H1 (cell line): ENCODE results near the gene FBXL14.

Experiments used
- EP300 ChIP-seq, 2 experiments: IDR thresholded peaks; 1 replicate in 1 of 2; 2 replicates in 1 of 2; pipeline ENCODE4 v1.6.1; 2011 to 2012; ENCODE audit warnings: low read depth in 2 of 2, low read length in 2 of 2, mild to moderate bottlenecking in 2 of 2, borderline replicate concordance in 1 of 2, inconsistent platforms in 1 of 2, moderate library complexity in 1 of 2
- KDM4A ChIP-seq: IDR thresholded peaks from one replicate; pipeline ENCODE4 v1.7.1; 2012; ENCODE audit warnings: low read depth, mild to moderate bottlenecking, moderate library complexity, low read length, inconsistent platforms; ENCODE audit not compliant: severe bottlenecking
- PHF8 ChIP-seq: fragments of 200-600 bp; sonication (generic); conservative IDR thresholded peaks from 2 replicates; pipeline ENCODE4 v1.7.1; 2012; ENCODE audit warnings: low read depth, mild to moderate bottlenecking, inconsistent platforms, low read length, moderate library complexity
- POLR2A ChIP-seq, 2 experiments: IDR thresholded peaks; 1 replicate in 1 of 2; 2 replicates in 1 of 2; pipeline ENCODE4 v1.6.1; 2011; ENCODE audit warnings: low read depth in 2 of 2, low read length in 2 of 2, mild to moderate bottlenecking in 2 of 2; ENCODE audit errors: control extremely low read depth in 1 of 2
- TF ChIP-seq, protein P1 (sequence below), 3 experiments: IDR thresholded peaks; 1 replicate in 2 of 3; 2 replicates in 1 of 3; pipeline versions ENCODE4 v1.5.1 to v1.6.1; 2011; ENCODE audit warnings: low read length in 3 of 3, mild to moderate bottlenecking in 3 of 3, inconsistent platforms in 2 of 3, low read depth in 1 of 3, moderate library complexity in 1 of 3; ENCODE audit not compliant: insufficient read depth in 1 of 3; ENCODE audit errors: control extremely low read depth in 1 of 3

DNA sequence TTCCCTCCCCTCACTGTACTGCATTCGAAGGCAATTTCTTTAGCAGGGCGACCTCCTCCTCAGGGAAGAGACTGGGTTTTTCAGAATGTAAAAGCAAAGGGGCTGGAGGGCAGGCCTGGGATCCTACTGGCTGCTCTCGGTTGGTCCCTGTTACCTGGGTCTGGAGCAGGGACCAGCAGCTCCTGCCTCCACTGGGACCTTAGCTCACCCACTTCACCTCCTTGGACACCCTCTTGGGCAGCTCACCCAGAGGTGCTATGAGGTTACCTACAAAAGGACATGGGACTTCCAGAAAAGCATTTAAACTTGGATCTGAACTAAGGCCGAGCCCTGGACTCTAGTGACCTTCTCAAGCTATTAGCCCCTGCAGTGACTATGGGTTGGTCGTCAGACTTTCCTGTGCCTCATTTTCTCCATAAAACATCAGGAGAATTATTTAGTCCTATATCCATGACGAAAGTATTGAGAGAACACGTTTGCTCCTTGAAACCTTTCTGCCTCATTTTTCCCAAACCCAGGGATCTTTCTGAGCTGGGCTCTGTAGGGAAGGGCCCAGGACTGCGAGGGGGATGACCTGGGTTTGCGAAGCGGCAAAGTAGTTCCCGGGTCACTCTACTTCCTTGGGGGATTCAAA is 65.0 kb downstream of the FBXL14 start:
- TF ChIP-seq, protein P1, sequence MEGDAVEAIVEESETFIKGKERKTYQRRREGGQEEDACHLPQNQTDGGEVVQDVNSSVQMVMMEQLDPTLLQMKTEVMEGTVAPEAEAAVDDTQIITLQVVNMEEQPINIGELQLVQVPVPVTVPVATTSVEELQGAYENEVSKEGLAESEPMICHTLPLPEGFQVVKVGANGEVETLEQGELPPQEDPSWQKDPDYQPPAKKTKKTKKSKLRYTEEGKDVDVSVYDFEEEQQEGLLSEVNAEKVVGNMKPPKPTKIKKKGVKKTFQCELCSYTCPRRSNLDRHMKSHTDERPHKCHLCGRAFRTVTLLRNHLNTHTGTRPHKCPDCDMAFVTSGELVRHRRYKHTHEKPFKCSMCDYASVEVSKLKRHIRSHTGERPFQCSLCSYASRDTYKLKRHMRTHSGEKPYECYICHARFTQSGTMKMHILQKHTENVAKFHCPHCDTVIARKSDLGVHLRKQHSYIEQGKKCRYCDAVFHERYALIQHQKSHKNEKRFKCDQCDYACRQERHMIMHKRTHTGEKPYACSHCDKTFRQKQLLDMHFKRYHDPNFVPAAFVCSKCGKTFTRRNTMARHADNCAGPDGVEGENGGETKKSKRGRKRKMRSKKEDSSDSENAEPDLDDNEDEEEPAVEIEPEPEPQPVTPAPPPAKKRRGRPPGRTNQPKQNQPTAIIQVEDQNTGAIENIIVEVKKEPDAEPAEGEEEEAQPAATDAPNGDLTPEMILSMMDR (IDR thresholded peaks at IDR 0.05; ENCODE audit: control extremely low read depth in 1 of 3, insufficient read depth in 1 of 3, low read depth in 1 of 3, low read length in 3 of 3), result no peak
- no peak for TF ChIP-seq PHF8
- no peak for TF ChIP-seq POLR2A (IDR thresholded peaks at IDR 0.05; ENCODE audit: control extremely low read depth in 1 of 2, low read depth in 2 of 2, low read length in 2 of 2)
- TF ChIP-seq KDM4A, result no peak
- no peak for TF ChIP-seq EP300 (IDR thresholded peaks at IDR 0.05; ENCODE audit: borderline replicate concordance in 1 of 2, low read depth in 2 of 2, low read length in 2 of 2)
